H1 (cell line): ENCODE results near the gene PLXNA4. TPM values are rescaled to one million over a fixed set of nuclear protein-coding genes. Genes with fewer than 3 reads are reported as not detected.

Experiments used
- CEBPB ChIP-seq: IDR thresholded peaks from 2 replicates; pipeline ENCODE4 v1.6.1; 2012; ENCODE audit warnings: low read depth, low read length
- KDM5A ChIP-seq: fragments of 200-600 bp; IDR thresholded peaks from 2 replicates; pipeline ENCODE4 v1.7.1; 2012; ENCODE audit warnings: mild to moderate bottlenecking, low read length, inconsistent platforms, mixed read lengths
- polyA plus RNA-seq, 7 experiments: library from polyadenylated mRNA; depleted of rRNA in 3 of 7; stranded (reverse) in 5 of 7; unstranded in 2 of 7; fragments of >200 nt in 5 of 7; fragments of 200-250 nt in 2 of 7; gene quantifications; 1 replicate in 5 of 7; 2 replicates in 1 of 7; 4 replicates in 1 of 7; pipeline versions ENCODE4 v1.2.1 to v1.2.3, GENCODE V29; 2011 to 2013; ENCODE audit warnings: missing spikeins in 2 of 7, mixed read lengths in 2 of 7
- total RNA-seq: library from RNA; stranded (reverse); fragmentation: NEBNext Ultra II Directional; extraction: Animal tissue kit (Norgen Biotek cat#: 25700); gene quantifications from 2 replicates; pipeline ENCODE4 v1.2.1, GENCODE V29; 2021

Gene PLXNA4
- total and polyA plus RNA-seq, 2 of the 8 experiments (the other 6 are each of a cell fraction or from before 2014, with no cell fraction given) = 0.76 to 0.79 TPM

GRCh38 chr7:132516042-132516840 lies 60.0 kb downstream of the PLXNA4 start (continued):
- no peak for TF ChIP-seq KDM5A
- TF ChIP-seq CEBPB = no peak
